Endometrial microvascular endothelial cells (primary cell): Measurements from ENCODE around the gene RPN2. TPM values are rescaled to one million over a fixed set of nuclear protein-coding genes. Genes with fewer than 3 reads are reported as not detected.

Experiments used
- in situ Hi-C: cut with HindIII; loops from 2 replicates; pipeline ENCODE4 v1.10.0; 2017; ENCODE audit warnings: low sequenced_read_pairs, low pct_unique_long_range_greater_than_20kb; ENCODE audit errors: inconsistent ontology term
- total RNA-seq: library from RNA; depleted of rRNA; stranded (reverse); fragments of >200 nt; gene quantifications from one replicate; pipeline ENCODE4 v1.2.3, GENCODE V29; 2015; ENCODE audit errors: inconsistent ontology term

The RPN2 gene
- total RNA-seq, 1 donor from 2014 or later = 384 TPM

- in situ Hi-C loops = no loop called here
These were observed 26.0 kb downstream of the RPN2 start for GRCh38 chr20:37205130-37205529.

GRCh38 chr20:37205794-37206193 is 26.7 kb downstream of the RPN2 start:
- in situ Hi-C loops = no loop called here

DNA sequence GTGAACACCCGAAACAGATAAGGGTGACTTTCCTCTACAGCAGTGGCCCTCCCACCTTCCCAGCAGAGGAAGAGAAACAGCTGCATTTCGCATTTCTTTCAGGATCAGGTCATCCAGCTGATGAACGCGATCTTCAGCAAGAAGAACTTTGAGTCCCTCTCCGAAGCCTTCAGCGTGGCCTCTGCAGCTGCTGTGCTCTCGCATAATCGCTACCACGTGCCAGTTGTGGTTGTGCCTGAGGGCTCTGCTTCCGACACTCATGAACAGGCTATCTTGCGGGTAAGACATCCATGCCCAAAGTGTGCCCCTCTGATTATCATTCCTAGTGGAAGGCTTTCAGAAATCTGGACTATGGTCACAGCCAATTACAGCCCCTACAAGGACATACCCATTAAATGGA is 28.0 kb downstream of the RPN2 start:
- in situ Hi-C loops = no loop called here

DNA sequence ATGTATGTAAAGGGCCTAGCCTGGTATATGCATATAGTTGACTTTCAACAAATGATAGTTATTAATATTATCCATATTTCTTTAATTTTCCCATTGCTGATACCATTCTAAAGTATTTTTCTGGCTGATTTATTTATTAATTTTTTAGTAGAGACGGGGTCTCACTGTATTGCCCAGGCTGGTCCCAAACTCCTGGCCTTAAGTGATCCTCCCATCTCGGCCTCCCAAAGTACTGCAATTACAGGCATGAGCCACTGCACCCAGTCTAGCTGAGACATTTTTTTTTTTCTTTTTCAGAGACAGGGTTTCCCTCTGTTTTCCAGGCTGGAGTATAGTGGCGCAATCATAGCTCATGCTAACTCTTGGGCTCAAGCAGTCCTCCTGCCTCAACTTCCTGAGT is 30.1 kb downstream of the RPN2 start:
- in situ Hi-C loops = no loop called here

GRCh38 chr20:37209661-37210314 is 30.7 kb downstream of the RPN2 start:
- in situ Hi-C loops = no loop called here

DNA sequence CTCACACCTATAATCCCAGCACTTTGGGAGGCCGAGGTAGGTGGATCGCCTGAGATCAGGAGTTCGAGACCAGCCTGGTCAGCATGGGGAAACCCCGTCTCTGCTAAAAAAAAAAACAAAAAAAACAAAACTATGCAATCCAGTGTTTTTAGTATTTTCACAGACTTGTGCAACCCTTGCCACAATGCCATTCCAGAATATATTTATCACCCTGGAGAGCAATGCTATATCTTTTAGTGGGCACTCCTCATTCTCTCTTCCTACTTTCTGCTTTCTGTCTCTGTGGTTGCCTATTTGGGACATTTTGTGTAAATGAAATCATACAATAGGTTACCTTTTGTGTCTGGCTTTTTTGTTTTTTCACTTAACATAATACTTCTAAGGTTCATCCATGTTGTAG is 39.3 kb downstream of the RPN2 start:
- in situ Hi-C loops = no loop called here

- in situ Hi-C loops = no loop called here
These were observed 39.8 kb downstream of the RPN2 start for GRCh38 chr20:37218976-37219375.

DNA sequence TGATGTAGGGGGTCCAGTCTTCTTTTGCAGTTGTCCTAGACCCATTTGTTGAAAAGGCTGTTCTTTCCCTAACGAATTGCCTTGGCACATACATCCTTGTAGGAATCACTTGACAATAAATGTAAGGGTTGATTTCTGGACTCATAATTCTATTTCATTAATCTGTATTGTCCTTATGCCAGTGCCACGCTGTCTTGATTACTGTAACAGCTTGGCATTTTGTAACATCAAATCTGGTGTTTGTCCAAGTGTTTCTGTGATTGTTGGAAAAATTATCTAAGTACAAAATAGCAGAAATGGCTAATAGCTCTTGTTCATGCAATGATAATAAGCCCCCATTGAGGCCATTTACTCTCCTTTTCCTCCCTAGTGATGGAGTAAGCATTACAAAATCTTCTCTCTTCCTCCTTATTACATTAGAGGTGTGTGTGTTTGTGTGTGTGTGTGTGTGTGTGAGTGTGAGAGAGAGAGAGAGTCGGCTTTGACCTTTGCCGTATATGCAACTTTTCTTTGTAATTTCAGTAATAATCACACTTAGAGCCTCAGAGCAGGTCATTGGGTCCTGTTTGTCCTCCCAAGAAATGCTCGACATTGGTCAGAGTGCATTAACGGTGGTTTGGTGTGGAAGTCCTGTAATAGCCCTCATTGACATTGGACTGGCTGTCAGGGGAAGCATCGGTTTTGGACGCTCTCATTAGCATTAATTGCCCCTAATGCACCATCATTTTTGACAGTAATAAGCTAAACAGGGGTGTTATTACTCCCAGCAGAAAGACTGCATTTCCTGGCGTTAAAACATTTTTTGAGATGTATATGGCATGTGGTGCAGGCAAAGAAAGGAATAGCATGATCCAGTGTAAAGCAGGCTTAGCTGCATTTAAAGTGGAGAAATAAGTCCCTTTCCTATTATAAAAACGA is 40.9 kb downstream of the RPN2 start:
- in situ Hi-C loops = no loop called here

DNA sequence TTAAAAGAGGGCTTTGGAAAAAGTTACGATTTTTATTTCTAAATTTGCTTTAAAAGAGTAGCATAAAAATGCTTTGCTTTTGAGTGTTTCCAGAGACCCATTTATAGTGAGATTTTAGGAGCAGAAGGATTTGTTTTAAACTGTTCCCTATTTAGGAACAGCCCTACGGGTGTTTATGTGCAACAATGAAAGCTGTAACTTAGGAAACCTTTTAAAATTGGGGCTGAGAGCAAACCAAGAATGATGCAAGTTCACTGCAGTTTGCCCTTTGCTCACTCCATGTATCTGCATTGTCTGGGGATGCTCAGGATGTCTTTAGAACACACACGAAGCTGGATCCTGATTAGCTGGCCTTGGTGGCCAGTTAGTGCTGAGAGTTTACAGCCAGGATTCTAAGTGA is 41.6 kb downstream of the RPN2 start:
- in situ Hi-C loops = no loop called here

- in situ Hi-C loops = no loop called here
These were observed 43.0 kb downstream of the RPN2 start for GRCh38 chr20:37222086-37222485.

DNA sequence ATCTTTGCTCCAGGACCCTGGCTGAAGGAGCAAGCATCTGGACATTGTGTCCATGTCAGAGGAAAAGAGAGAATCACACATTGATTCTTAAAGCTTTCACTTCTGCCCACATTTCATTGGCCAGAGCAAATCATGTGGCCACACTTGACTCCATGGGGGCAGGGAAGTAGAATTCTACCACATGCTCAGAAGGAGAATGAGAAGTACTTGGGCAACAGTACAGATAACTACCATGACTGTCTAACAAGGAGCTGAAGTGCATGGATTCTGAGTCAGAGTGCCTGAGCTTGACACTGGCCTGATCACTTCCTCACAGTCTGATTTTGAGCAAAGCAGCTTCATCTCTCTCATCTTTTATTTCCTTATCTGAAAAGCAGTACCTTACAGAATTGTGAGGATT is 43.9 kb downstream of the RPN2 start:
- in situ Hi-C loops = no loop called here

GRCh38 chr20:37225146-37225545 is 46.0 kb downstream of the RPN2 start:
- in situ Hi-C loops = no loop called here

DNA sequence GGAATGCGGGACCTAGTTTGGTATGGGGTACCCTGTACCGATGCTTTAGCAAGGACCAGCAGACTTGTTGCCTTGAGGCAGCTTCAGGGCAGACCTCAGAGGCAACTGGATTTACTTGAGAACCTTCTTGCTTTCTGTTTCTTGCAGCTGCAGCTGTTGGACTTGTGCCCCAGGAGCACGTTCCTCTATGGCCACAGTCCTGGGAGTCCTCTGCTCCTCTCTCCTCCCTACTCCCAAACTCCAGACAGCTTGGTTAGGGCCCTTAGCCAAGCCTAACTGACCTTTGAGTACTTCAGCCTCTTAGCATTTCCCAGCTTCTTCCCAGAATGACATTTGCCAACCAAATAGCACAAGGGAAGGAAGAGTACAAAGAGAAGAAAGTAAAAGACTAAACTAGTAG is 47.8 kb downstream of the RPN2 start:
- in situ Hi-C loops = no loop called here

- in situ Hi-C loops = no loop called here
These were observed 49.0 kb downstream of the RPN2 start for GRCh38 chr20:37228082-37228481.

GRCh38 chr20:37228656-37229055 is 49.5 kb downstream of the RPN2 start:
- in situ Hi-C loops = no loop called here

GRCh38 chr20:37229357-37229756 is 50.2 kb downstream of the RPN2 start:
- in situ Hi-C loops = no loop called here

DNA sequence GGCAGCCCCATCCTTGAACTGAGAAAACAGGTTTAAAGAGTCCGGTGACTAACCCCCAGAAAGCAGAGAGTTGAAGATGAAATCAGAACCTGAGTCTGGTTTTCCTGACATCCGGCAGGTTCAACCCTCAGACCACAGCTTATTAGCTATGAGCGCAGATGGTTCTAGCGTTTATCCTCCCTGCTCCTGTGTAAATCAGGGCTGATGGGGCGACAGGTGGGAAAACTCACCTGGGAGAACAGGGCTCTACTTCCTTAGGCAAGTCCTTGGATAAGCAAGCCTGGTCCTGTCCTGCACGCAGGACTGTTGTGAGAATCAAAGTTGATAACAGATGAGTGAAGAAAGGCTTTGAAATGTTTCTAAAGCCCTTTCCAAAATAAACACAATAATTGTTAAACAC is 51.1 kb downstream of the RPN2 start:
- in situ Hi-C loops = no loop called here

- in situ Hi-C loops = no loop called here
These were observed 53.0 kb downstream of the RPN2 start for GRCh38 chr20:37231947-37232630.

GRCh38 chr20:37233548-37234253 is 54.6 kb downstream of the RPN2 start:
- in situ Hi-C loops = no loop called here
